ENCODE results near the gene SPINK4.

Gene SPINK4

DNA sequence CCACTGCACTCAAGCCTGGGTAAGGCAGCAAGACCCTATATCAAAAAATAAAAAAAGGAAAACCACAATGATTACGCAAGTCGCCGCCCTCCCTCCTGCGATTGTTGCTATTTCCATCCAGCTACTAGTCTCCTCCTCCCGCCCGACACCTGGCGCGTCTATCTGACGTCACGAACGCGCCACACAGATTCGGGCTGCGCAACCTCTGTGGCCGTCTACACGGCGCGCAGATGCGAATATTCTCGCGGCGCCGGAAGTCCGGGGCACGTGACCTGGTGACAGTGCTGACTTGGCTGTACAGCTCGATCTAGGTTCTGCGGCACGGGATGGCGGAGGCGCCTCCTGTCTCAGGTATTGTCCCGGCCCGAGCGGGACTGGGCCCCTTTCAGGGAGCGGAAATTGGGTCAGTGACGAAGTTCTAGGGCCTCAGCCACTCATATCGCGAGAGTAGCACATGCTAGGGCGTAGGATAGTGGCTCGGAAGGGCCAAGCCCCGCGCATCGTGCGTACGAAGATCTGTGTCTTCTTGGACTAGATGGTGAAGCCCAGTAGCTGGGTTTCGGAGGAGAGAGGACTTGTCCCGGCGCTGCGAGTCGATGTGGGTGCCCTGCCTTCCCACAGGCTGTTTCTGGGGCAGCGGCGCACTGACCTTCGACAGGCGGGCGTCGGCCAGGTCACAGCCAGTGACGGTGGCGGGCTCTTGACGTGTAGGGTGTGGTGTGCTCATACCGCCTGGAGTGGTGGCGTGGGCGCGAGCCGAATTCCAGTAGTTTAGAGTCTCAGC is 50.5 kb downstream of the SPINK4 start, which contains the start of gene NFX1:
Gene NFX1, plus strand, starts transcription at position 270 of the 784 bp plus-strand sequence. Its CDS starts 57 bp downstream, at position 327.
- in situ Hi-C loops (cut with MboI; ENCODE audit: low sequenced_read_pairs) = no loop called here

DNA sequence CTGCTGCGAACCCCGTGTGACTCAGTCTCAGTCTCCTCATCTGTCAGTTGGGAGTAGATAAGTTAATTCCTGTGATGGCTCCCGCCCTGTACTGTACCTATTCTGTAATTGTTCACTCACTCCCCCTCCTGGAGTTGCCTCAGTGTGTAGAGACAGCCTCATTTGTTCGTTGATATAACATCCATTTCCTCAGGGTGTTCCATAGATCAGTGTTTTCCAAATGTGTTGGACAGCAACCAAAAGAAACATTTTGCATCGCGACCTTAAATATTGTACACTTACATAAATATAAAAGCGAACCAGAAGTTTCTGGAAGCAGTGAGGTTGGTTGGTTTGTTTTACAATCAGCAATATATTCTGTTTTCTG is 51.0 kb downstream of the SPINK4 start:
- in situ Hi-C loops (cut with MboI; ENCODE audit: low sequenced_read_pairs) = no loop called here

DNA sequence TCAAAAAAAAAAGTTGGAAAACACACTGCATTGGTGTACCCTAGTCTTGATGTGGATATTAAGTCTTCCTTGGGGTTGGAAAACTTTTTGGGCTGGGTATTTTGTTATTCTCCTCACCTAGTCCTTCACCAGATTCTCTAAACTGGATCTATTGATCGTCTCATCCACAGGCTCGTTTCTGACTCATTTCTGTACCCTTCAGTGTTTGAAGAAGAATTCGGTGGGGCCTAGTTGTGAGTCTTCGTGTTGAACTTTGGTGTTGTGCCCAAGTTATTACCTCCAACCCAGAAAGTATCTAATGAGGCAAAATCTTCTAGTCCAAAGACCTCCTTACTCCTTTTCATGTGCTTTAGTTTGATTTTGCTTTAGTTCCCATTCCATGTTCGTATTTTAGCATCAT is 51.9 kb downstream of the SPINK4 start:
- in situ Hi-C loops (cut with MboI; ENCODE audit: low sequenced_read_pairs) = no loop called here

DNA sequence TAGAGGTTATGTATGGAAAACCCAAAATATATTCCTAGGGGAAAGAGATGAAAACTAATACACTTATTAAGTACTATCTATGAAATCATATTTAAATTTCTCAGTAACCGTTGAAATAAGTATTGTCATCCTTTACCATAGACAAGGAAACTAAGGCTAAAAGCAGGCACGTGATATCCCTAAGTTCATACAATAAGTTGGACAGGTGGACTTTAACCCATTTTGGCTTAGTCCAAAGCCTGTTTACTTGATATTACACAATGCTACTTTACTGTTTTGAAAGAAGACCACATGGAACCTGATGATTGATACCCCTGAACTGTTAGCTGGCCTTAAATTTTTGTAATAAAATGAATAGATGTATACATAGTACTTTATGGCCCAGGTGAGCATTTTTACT is 53.8 kb downstream of the SPINK4 start:
- in situ Hi-C loops (cut with MboI; ENCODE audit: low sequenced_read_pairs) = no loop called here

DNA sequence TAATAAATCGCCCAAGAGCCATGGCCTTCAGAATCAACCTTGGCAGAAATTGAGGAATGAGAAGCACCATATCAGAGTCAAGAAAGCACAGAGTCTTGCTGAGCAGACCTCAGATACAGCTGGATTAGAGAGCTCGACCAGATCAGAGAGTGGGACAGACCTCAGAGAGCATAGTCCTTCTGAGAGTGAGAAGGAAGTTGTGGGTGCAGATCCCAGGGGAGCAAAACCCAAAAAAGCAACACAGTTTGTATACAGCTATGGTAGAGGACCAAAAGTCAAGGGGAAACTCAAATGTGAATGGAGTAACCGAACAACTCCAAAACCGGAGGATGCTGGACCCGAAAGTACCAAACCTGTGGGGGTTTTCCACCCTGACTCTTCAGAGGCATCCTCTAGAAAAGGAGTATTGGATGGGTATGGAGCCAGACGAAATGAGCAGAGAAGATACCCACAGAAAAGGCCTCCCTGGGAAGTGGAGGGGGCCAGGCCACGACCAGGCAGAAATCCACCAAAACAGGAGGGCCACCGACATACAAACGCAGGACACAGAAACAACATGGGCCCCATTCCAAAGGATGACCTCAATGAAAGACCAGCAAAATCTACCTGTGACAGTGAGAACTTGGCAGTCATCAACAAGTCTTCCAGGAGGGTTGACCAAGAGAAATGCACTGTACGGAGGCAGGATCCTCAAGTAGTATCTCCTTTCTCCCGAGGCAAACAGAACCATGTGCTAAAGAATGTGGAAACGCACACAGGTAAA is 54.9 kb downstream of the SPINK4 start:
- in situ Hi-C loops (cut with MboI; ENCODE audit: low sequenced_read_pairs) = no loop called here

DNA sequence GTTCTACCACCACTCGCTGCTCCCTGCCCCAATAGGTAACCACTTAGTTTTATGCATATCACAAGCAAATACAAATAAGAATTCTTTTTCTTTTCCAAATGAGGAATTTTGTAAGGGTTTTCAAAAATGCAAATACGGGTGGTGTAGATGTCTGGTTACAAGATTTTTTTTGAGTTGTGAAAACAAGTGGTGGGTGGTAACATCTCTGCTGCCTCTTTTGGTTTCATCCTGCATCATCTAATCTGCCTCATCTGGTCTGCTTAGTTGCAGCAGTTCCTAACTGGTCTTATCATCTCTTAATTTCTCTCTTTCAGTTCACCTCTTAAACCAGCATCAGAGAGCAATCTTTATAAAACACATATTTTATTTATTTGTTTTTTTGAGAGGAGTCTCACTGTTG is 55.6 kb downstream of the SPINK4 start:
- in situ Hi-C loops (cut with MboI; ENCODE audit: low sequenced_read_pairs) = no loop called here

DNA sequence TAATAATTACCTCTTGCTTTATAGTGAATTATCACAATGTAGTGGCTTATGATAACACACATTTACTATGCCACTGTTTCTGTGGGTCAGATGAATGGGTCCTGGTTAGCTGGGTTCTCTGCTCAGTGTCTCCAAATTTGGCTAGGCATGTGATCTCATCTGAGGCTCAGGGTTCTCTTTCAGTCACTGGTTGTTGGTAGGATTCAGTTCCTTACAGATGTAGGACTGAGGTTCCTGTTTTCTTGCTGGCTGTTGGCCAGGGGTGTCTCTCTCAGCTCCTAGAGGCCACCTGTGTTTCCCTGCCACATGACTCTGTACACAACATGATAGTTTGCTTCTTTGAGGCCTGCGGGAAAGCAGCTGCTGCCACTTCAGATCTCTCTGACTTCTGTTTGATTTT is 57.5 kb downstream of the SPINK4 start:
- in situ Hi-C loops (cut with MboI; ENCODE audit: low sequenced_read_pairs) = no loop called here
